Hepatocyte (in vitro differentiated cells): Measurements from ENCODE around the gene INSYN1. TPM values are rescaled to one million over a fixed set of nuclear protein-coding genes. Genes with fewer than 3 reads are reported as not detected.

Experiments
- DNase-seq: peaks from one replicate; pipeline ENCODE4 v3.0.0-alpha.2; 2016; ENCODE audit warnings: low spot score
- H2AFZ ChIP-seq: fragments of 200-600 bp; sonication (generic); 2 replicates; pipeline ENCODE4 v1.6.0; 2016; ENCODE audit warnings: antibody characterized with exemption, mild to moderate bottlenecking
- H3K27ac ChIP-seq: fragments of 200-600 bp; sonication (generic); 2 replicates; pipeline ENCODE4 v1.5.1; 2016; ENCODE audit warnings: mild to moderate bottlenecking
- H3K27me3 ChIP-seq: fragments of 200-600 bp; sonication (generic); 2 replicates; pipeline ENCODE4 v1.6.1; 2016
- H3K36me3 ChIP-seq: fragments of 200-600 bp; sonication (generic); replicated peaks from 2 replicates; pipeline ENCODE4 v1.5.1; 2016; ENCODE audit warnings: low read depth; ENCODE audit not compliant: insufficient read depth
- H3K4me1 ChIP-seq: fragments of 200-600 bp; sonication (generic); 2 replicates; pipeline ENCODE4 v1.5.1; 2016; ENCODE audit warnings: mild to moderate bottlenecking, moderate library complexity; ENCODE audit not compliant: insufficient read depth
- H3K4me2 ChIP-seq: fragments of 200-600 bp; sonication (generic); 2 replicates; pipeline ENCODE4 v1.6.0; 2016
- H3K4me3 ChIP-seq: fragments of 200-600 bp; sonication (generic); 2 replicates; pipeline ENCODE4 v1.5.1; 2016; ENCODE audit warnings: mild to moderate bottlenecking
- H3K79me2 ChIP-seq: fragments of 200-600 bp; sonication (generic); 2 replicates; pipeline ENCODE4 v1.6.0; 2017; ENCODE audit warnings: mild to moderate bottlenecking
- H3K9me2 ChIP-seq: fragments of 200-600 bp; sonication (generic); replicated peaks from 2 replicates; pipeline ENCODE4 v1.6.0; 2017; ENCODE audit warnings: mild to moderate bottlenecking; ENCODE audit not compliant: insufficient read depth
- H3K9me3 ChIP-seq: fragments of 200-600 bp; sonication (generic); 2 replicates; pipeline ENCODE4 v1.5.1; 2016; ENCODE audit warnings: low read depth, mild to moderate bottlenecking
- H4K20me1 ChIP-seq: fragments of 200-600 bp; sonication (generic); 2 replicates; pipeline ENCODE4 v1.6.0; 2016; ENCODE audit warnings: mild to moderate bottlenecking; ENCODE audit not compliant: insufficient read depth, poor library complexity, severe bottlenecking
- EZH2 ChIP-seq: fragments of 200-600 bp; sonication (generic); IDR thresholded peaks from 2 replicates; pipeline ENCODE4 v1.6.1; 2016; ENCODE audit warnings: antibody characterized with exemption, mild to moderate bottlenecking, borderline replicate concordance
- EZH2phosphoT487 ChIP-seq: fragments of 200-600 bp; sonication (generic); IDR thresholded peaks from one replicate; pipeline ENCODE4 v1.6.1; 2018; ENCODE audit warnings: antibody characterized with exemption, mild to moderate bottlenecking, low read depth, moderate library complexity; ENCODE audit not compliant: unreplicated experiment, severe bottlenecking
- WGBS: methylation state at CpG from one replicate; pipeline ENCODE4 v1.1.6; 2016; ENCODE audit warnings: low lambda C conversion rate; ENCODE audit errors: missing lambda C conversion rate; 5-methylcytosine and 5-hydroxymethylcytosine counted together
- polyA plus RNA-seq: library from polyadenylated mRNA; unstranded; fragments of >200 nt; fragmentation: Nextera tagmentation; extraction: Ambion mirVana; gene quantifications from 2 replicates; pipeline ENCODE4 v1.2.1, GENCODE V29; 2016
- total RNA-seq: library from RNA; depleted of rRNA; stranded (reverse); fragments of >200 nt; gene quantifications from 2 replicates; pipeline ENCODE4 v1.2.3, GENCODE V29; 2014
- TF ChIP-seq, protein P1 (sequence below): fragments of 200-600 bp; sonication (generic); IDR thresholded peaks from 2 replicates; pipeline ENCODE4 v1.5.1; 2016; ENCODE audit warnings: antibody characterized with exemption, mild to moderate bottlenecking; ENCODE audit not compliant: poor library complexity

INSYN1 gene
- total and polyA plus RNA-seq, 2 experiments from 2014 or later = 3.3 to 8.1 TPM

DNA sequence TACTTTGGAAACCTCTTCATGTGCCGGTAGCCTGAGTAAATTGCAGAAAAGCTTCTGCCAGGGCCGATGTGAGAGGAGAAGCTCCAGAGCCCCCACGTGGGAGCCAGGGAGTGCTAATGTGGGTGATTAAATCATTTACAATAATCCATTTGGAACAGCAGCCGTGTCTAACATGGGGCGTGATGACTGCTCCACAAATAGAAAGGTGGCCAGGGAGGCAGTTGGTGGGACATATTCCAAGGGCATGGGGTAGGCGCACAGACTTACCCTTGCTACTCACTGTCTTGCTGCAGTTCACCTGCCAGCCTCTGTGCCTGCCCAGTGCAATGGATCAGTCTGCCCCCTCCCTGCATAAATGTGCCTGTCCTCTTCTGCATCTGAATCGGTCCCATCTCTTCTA, 39.3 kb upstream of the INSYN1 start:
- no peak overlapping the region for H2AFZ ChIP-seq
- no peaks in the 10 kb centered on the region for H3K36me3 ChIP-seq
- no peaks in the 10 kb centered on the region for H3K79me2 ChIP-seq
- H4K20me1 ChIP-seq = no peaks in the 10 kb centered on the region
- TF ChIP-seq, protein P1, sequence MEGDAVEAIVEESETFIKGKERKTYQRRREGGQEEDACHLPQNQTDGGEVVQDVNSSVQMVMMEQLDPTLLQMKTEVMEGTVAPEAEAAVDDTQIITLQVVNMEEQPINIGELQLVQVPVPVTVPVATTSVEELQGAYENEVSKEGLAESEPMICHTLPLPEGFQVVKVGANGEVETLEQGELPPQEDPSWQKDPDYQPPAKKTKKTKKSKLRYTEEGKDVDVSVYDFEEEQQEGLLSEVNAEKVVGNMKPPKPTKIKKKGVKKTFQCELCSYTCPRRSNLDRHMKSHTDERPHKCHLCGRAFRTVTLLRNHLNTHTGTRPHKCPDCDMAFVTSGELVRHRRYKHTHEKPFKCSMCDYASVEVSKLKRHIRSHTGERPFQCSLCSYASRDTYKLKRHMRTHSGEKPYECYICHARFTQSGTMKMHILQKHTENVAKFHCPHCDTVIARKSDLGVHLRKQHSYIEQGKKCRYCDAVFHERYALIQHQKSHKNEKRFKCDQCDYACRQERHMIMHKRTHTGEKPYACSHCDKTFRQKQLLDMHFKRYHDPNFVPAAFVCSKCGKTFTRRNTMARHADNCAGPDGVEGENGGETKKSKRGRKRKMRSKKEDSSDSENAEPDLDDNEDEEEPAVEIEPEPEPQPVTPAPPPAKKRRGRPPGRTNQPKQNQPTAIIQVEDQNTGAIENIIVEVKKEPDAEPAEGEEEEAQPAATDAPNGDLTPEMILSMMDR = no peak
- no peak for TF ChIP-seq EZH2phosphoT487
- no peak for TF ChIP-seq EZH2
- no peaks in the 10 kb centered on the region for H3K9me3 ChIP-seq
- DNase-seq = no peak
- no peak overlapping the region for H3K4me2 ChIP-seq
- no peak overlapping the region for H3K27ac ChIP-seq
- H3K4me3 ChIP-seq = no peak overlapping the region
- 78% methylated on average over 7 of the region's 7 CpGs for WGBS
- no peaks in the 10 kb centered on the region for H3K4me1 ChIP-seq
- H3K27me3 ChIP-seq = no peaks in the 10 kb centered on the region
- no peaks in the 10 kb centered on the region for H3K9me2 ChIP-seq

DNA sequence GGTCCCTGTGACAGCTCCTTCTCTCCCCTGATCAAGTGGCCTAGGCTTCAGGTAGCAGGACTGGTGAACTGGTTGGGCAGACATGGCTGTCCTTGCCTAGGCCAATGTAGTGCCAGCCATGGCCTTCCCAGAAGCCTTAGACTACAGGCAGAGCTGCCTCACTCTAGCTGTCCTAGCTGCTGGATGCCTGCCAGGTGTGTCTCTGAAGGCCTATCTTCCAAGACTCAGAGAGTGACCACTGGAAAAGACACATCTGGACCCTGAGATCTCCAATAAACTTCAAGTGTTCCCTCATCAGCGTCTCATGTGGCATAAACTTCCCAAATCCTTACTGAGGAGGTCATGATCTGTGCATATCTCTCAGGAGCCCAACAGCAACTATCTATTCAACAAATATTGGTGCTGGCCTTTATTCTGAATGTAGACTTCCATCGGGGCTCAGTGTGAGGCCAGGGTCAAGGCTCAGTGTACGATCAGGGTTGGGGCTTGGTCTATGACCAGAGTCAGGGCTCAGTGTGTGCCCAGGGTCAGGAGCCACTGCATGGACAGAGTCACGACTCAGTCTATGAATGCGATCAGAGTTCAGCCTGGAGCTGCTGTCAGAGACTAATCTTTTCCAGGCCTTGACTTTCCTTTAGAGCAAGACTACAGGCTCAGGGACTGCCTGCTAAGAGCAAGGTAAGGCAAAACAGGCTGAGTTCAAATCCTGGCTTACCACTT, 36.5 kb upstream of the INSYN1 start:
- Histone ChIP-seq H3K27me3 (no peaks in the 10 kb centered on the region), H3K36me3 (no peaks in the 10 kb centered on the region), H3K4me3 (no peak overlapping the region), H3K4me1 (peaks cover 3% of the 10 kb centered on the region), H3K27ac (no peak overlapping the region), H4K20me1 (no peaks in the 10 kb centered on the region), H3K9me2 (no peaks in the 10 kb centered on the region), H3K79me2 (no peaks in the 10 kb centered on the region), H3K9me3 (no peaks in the 10 kb centered on the region), H2AFZ (no peak overlapping the region), H3K4me2 (no peak overlapping the region)
- TF ChIP-seq, protein P1 = no peak
- TF ChIP-seq EZH2phosphoT487 (no peak), EZH2 (no peak)
- WGBS = 70% methylated on average over 5 of the region's 5 CpGs
- no peak for DNase-seq

DNA sequence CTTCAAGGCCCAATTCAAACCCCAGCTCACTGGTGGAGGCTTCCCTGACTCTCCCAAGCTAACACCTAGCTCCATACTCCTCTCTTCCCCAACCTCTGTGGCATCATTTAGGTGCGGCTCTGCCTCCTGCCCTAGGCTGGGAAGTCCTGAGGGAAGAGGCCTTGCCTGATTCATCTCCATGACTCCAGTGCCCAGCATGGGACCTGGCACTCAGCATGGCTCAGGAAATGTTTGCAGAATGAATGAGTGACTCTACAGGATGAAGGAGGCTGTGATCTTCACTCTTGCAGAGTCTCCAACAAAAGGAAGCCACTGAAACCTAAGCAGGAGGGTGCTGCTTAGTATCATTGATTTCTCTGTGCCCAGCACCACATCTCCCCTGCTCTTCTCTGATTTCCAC, 34.5 kb upstream of the INSYN1 start:
- Histone ChIP-seq H3K9me3 (no peaks in the 10 kb centered on the region), H4K20me1 (no peaks in the 10 kb centered on the region), H3K27me3 (no peaks in the 10 kb centered on the region), H3K9me2 (no peaks in the 10 kb centered on the region), H3K4me3 (no peak overlapping the region), H3K4me2 (no peak overlapping the region), H3K27ac (no peak overlapping the region), H3K79me2 (no peaks in the 10 kb centered on the region), H3K36me3 (no peaks in the 10 kb centered on the region), H3K4me1 (peaks cover 3% of the 10 kb centered on the region), H2AFZ (no peak overlapping the region)
- 100% methylated on average over 1 of the region's 1 CpG for WGBS
- no peak for DNase-seq
- TF ChIP-seq EZH2 (no peak), EZH2phosphoT487 (no peak)
- TF ChIP-seq, protein P1 = no peak
